DND-41 (cell line): ENCODE measurements around the gene ANTKMT.

Experiments
- ATAC-seq: fragments of 200-7000 bp; cut with Tn5 transposase; 3 replicates; pipeline ENCODE4 v1.9.1; 2021; ENCODE audit warnings: low read depth; ENCODE audit not compliant: insufficient read depth
- DNase-seq: peaks from one replicate; pipeline ENCODE4 v3.0.0-alpha.2; 2020
- H2AFZ ChIP-seq: 2 replicates; pipeline ENCODE4 v1.6.0; 2012; ENCODE audit warnings: low read depth, low read length
- H3K27ac ChIP-seq: 2 replicates; pipeline ENCODE4 v1.5.1; 2012; ENCODE audit warnings: low read length, inconsistent platforms
- H3K27me3 ChIP-seq: fragments of 200-600 bp; sonication (generic); 2 replicates; pipeline ENCODE4 v1.6.0; 2012; ENCODE audit warnings: low read length, mild to moderate bottlenecking, inconsistent platforms; ENCODE audit not compliant: insufficient read depth, poor library complexity
- H3K36me3 ChIP-seq: 2 replicates; pipeline ENCODE4 v1.5.1; 2012; ENCODE audit warnings: low read length, inconsistent platforms; ENCODE audit not compliant: insufficient read depth
- H3K4me1 ChIP-seq: 2 replicates; pipeline ENCODE4 v1.5.1; 2012; ENCODE audit warnings: mild to moderate bottlenecking, low read length; ENCODE audit not compliant: insufficient read depth
- H3K4me2 ChIP-seq: 2 replicates; pipeline ENCODE4 v1.6.0; 2012; ENCODE audit warnings: mild to moderate bottlenecking, moderate library complexity, low read length, inconsistent platforms; ENCODE audit not compliant: insufficient read depth
- H3K4me3 ChIP-seq, 2 experiments: fragments of 200-600 bp in 1 of 2; shearing (Covaris generic) in 1 of 2; 2 replicates each; pipeline ENCODE4 v1.5.1; 2012 to 2016; ENCODE audit warnings: inconsistent platforms in 2 of 2, low read length in 2 of 2, mild to moderate bottlenecking in 2 of 2, low read depth in 1 of 2, moderate library complexity in 1 of 2
- H3K79me2 ChIP-seq: 2 replicates; pipeline ENCODE4 v1.6.0; 2012; ENCODE audit warnings: low read length, inconsistent platforms; ENCODE audit not compliant: insufficient read depth
- H3K9ac ChIP-seq: 2 replicates; pipeline ENCODE4 v1.6.0; 2012; ENCODE audit warnings: low read depth, mild to moderate bottlenecking, inconsistent platforms, low read length, moderate library complexity
- H3K9me3 ChIP-seq: 2 replicates; pipeline ENCODE4 v1.5.1; 2012; ENCODE audit warnings: low read length, moderate library complexity, mild to moderate bottlenecking, inconsistent platforms; ENCODE audit not compliant: insufficient read depth, severe bottlenecking
- H4K20me1 ChIP-seq: 2 replicates; pipeline ENCODE4 v1.6.0; 2012; ENCODE audit warnings: low read length; ENCODE audit not compliant: insufficient read depth
- CTCF ChIP-seq: IDR thresholded peaks from 2 replicates; pipeline ENCODE4 v1.5.1; 2012; ENCODE audit warnings: borderline replicate concordance, low read length, moderate library complexity, mild to moderate bottlenecking; ENCODE audit not compliant: poor library complexity, severe bottlenecking; ENCODE audit errors: extremely low read depth
- EZH2 ChIP-seq: IDR thresholded peaks from 3 replicates; pipeline ENCODE4 v1.6.1; 2012; ENCODE audit warnings: borderline replicate concordance, low read depth, mild to moderate bottlenecking, moderate library complexity, low read length, inconsistent platforms; ENCODE audit not compliant: severe bottlenecking

ANTKMT gene

GRCh38 chr16:762595-763268 lies 41.8 kb downstream of the ANTKMT start:
- no peak overlapping the region for H2AFZ ChIP-seq
- H3K4me2 ChIP-seq: no peak overlapping the region
- H3K79me2 ChIP-seq: no peaks in the 10 kb centered on the region
- no peaks in the 10 kb centered on the region for H3K27me3 ChIP-seq
- no peaks in the 10 kb centered on the region for H3K36me3 ChIP-seq
- H4K20me1 ChIP-seq: no peaks in the 10 kb centered on the region; the same call in 1 of the 2 replicates
- no peak overlapping the region for H3K4me3 ChIP-seq
- ATAC-seq: no peak
- no peak for DNase-seq
- no peak overlapping the region for H3K27ac ChIP-seq
- no peak for TF ChIP-seq CTCF
- TF ChIP-seq EZH2: no peak
- no peaks in the 10 kb centered on the region for H3K4me1 ChIP-seq
- no peaks in the 10 kb centered on the region for H3K9me3 ChIP-seq
- H3K9ac ChIP-seq: no peak overlapping the region

- no peaks in the 10 kb centered on the region for H3K79me2 ChIP-seq
- H3K9me3 ChIP-seq: no peaks in the 10 kb centered on the region
- TF ChIP-seq EZH2 (no peak), CTCF (no peak)
- no peak overlapping the region for H2AFZ ChIP-seq
- no peaks in the 10 kb centered on the region for H3K4me1 ChIP-seq
- H3K27ac ChIP-seq: no peak overlapping the region
- ATAC-seq (no peak), DNase-seq (no peak)
- no peak overlapping the region for H3K4me3 ChIP-seq
- no peaks in the 10 kb centered on the region for H3K27me3 ChIP-seq
- no peaks in the 10 kb centered on the region for H3K36me3 ChIP-seq
- H3K4me2 ChIP-seq: no peak overlapping the region
- H4K20me1 ChIP-seq: no peaks in the 10 kb centered on the region; the same call in 1 of the 2 replicates
- H3K9ac ChIP-seq: no peak overlapping the region
Measured at GRCh38 chr16:763369-764183, 42.6 kb downstream of the ANTKMT start.

GRCh38 chr16:764184-764750 lies 43.3 kb downstream of the ANTKMT start:
- no peak overlapping the region for H3K9ac ChIP-seq
- no peak overlapping the region for H3K4me2 ChIP-seq
- no peaks in the 10 kb centered on the region; the same call in 1 of the 2 replicates for H4K20me1 ChIP-seq
- no peaks in the 10 kb centered on the region for H3K36me3 ChIP-seq
- DNase-seq (no peak), ATAC-seq (no peak)
- no peak overlapping the region for H2AFZ ChIP-seq
- H3K27ac ChIP-seq: no peak overlapping the region
- no peaks in the 10 kb centered on the region for H3K79me2 ChIP-seq
- H3K4me1 ChIP-seq: no peaks in the 10 kb centered on the region
- no peaks in the 10 kb centered on the region for H3K9me3 ChIP-seq
- TF ChIP-seq EZH2: no peak
- TF ChIP-seq CTCF: no peak
- no peak overlapping the region for H3K4me3 ChIP-seq
- no peaks in the 10 kb centered on the region for H3K27me3 ChIP-seq
